HG03457 (cell line): ENCODE measurements around the gene CIART.

ENCODE experiments used
- ATAC-seq: cut with Tn5 transposase; IDR thresholded peaks from one replicate; pipeline ENCODE4 v1.9.1; 2021; ENCODE audit warnings: moderate number of reproducible peaks; ENCODE audit not compliant: unreplicated experiment

CIART gene

DNA sequence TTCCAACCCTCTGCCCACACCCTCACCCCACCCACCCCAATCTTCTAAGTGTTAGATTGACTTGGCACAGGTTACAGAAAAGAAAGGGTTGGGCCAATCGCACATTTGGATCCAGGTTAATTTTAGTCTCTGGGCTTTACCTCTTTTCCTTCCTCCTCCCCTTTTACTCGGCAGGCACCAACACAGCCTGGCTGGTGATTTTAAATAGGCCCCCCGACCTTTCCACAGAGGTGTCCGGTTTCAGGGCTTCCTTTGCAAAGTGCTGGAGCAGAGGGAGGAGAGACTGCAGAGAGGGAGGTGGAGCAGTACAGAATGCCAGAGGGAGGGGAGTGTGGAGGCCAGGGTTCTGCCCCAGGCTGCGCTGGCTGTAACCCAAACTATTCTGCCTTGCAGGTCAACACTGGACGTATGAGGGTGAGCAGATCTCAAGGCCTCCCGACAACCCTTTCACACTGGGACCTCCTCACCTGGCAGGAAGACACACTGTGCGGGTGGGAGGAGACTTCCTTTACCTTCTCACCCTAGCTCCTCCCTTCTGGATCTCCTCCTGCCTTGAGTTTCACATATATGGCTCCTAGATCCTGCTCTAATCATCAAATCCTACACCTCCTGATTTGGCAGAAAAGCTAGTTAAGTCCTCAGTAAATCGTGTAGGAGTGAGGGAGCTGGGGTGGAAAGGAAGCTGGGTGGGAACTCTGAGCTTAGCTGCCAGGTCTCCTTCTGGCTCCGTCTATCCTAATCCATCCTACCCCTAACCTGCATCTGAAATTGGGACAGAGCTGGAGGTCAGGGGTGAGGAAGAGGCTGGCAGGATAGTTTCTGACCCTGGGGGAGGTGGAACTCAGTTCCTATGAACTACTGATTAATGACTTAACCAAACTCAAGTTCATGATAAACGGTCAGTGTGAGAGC lies 22.3 kb upstream of the CIART start:
- no peak for ATAC-seq

DNA sequence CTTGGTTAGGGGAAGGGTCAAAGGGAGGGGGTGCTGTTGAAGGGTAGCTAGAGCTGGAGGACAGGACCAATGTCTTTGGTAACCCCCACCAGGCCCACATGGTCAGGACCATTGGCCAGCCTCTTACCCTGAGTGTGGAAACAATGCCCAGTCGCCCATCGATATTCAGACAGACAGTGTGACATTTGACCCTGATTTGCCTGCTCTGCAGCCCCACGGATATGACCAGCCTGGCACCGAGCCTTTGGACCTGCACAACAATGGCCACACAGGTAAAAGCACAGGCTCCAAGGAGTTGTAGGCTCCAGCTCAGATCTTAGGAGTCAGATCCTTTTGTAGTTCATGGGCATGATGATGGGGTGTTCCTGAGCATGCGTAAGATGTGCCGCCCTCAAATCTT lies 21.0 kb upstream of the CIART start:
- no peak for ATAC-seq

DNA sequence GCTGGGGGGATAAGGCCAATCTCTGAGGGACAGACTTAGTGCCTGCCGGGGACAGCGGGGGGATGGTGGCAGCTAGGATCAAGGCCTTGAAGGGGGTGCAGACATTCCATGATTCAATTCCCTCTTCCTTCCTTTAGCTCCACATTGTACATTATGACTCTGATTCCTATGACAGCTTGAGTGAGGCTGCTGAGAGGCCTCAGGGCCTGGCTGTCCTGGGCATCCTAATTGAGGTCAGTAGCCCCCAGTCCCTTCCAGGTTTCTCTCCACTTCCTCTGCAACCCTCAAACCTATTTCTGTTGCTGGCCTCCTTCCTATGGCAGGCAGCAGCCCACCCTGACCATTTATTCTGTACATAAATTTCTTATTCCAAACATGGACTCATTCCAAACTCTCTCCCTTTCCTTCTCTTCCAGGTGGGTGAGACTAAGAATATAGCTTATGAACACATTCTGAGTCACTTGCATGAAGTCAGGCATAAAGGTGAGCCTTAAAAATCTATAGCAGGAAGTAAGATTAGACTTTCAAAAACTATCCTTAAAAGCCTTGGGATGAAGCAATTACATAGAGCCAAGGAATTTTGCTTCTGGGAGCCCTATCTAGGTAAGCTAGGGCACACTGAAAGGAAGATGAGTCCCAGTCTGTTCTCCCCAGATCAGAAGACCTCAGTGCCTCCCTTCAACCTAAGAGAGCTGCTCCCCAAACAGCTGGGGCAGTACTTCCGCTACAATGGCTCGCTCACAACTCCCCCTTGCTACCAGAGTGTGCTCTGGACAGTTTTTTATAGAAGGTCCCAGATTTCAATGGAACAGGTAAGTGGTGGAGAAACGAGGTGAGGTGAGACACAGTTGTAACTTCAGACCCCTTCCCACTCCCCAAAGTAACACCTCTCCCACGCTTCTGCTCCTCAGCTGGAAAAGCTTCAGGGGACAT lies 19.7 kb upstream of the CIART start:
- ATAC-seq, result no peak

DNA sequence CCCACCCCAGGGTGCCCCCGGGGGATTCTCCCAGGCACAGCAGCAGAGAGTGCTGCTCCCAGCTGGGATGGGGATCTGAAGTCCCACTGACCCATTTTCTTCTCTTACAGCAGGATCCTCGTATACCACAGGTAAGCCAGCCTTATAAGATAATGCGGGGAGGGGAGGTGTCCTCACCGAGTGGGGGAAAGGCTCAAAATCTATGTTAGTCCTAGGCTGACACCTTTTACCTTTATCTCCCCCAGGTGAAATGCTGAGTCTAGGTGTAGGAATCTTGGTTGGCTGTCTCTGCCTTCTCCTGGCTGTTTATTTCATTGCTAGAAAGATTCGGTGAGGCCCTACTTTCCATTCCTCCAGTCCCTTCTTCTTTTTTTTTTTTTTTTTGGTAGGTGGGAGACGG lies 18.8 kb upstream of the CIART start:
- no peak for ATAC-seq

DNA sequence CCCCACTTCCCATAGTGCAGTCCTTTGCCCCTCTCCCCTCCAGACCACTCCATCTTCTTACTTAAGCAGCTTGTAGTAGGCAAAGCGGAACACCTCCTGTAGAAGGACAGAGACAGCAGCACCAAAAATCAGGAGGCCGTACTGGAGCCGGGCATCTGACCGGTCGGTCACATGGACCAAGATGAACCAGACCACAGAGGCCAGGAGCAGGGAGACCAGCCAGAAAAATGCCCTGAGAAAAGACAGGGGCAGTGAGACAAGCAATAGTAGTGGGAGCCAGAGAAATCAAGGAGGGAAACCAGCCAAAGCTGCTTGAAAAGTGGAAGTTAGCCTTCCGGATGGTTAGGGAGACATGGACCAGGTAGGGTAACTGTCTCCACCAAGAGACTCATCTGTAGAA lies 14.5 kb upstream of the CIART start:
- ATAC-seq, result no peak

DNA sequence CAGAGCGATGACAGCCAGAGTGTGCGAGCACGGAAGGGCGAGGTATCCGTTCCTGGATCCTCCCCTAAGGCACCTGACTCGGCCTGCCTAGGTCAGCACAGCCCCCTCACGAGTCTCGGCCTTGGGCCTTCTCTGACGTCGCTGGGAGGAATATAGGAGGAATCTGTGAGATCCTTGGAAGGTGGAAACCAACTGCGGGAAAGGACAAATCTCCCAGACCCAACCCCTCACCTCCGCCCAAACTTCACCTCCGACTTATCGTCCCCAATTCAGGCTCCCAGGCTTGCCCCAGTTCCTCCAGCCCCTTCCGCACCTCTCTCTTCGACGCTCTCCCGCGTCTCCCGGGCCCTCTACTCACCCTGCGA lies 14.0 kb upstream of the CIART start:
- ATAC-seq, result no peak

DNA sequence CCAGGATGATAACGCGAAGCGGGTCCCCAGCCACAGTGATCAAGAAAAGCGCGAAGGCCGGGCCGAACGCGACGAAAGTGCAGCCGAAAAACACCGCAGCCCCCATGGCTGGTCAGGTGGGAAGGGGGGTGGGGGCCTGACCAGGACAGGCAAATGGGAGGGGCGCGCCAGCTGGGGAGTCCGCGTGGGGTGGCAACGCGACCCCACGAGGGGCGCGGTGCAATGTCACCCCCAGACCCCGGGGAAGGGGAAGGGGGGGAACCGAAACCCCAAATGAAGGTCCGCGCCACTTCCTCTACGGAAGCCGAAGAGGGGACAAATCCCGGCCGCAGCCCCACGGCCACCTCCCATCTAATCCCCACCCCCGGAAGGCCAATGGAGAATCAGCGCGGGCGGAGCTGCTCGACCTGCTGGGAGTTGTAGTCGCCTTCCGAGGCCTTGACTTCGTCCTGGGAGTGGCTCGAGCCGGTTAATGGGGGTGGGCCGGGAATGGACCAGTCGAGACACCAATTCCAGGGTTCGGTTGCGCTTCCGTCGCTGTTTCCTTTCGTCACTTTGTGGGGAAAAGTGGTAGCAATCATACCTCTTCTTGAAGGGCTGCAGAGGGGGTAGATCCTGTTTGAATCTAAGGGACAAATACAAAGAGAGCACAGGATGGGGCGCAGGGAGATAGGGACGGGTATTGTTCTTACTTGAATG lies 13.5 kb upstream of the CIART start, which contains the start of gene APH1A:
TSS of gene APH1A (minus strand) at position 312 of the 699 bp plus-strand sequence. CDS start at position 106, 206 bp downstream.
- peak; percentile 78 for ATAC-seq

DNA sequence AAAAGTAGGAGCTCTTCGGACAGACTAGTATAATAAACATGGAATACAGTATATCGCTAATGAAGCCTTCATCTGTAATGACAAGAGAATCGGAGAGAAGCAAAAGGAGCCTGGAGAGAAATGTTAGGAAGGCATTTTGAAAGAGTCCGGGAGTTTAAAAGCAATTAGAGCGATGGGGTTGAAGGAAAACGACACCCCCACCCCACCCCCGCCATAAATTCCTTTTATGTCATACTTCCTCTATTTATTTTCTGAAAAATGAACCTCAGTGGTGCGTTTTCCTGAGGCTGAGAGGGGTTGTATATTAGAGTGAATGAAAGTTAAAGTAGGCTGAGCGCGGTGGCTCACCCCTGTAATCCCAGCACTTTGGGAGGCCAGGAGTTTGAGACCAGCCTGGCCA lies 12.9 kb upstream of the CIART start:
- ATAC-seq, result no peak

DNA sequence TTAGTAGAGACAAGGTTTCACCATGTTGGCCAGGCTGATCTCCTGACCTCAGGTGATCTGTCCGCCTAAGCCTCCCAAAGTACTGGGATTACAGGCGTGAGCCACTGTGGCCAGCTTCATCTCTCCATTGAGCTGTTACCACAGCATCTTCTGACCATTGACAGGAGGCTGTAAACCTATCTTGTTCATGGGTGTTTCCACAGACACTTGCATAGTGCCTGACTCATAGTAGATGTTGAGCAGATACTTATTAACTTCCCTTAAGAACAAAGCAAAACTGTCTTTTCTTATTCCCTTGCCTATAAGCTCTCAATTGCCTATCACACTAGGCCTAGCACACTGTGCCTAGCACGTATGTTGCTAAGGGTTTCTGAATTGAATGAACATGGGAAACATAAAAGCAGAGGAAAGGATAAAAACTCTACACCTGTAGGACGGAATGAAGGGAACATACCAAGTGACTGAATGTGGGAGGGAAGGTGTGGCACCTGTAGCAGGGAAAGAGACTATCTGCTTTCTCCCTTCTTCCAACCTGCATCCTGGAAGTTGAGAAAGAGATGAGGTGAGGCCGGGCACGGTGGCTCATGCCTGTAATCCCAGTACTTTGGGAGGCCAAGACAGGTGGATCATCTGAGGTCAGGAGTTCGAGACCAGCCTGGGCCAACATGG lies 10.9 kb upstream of the CIART start:
- no peak for ATAC-seq

DNA sequence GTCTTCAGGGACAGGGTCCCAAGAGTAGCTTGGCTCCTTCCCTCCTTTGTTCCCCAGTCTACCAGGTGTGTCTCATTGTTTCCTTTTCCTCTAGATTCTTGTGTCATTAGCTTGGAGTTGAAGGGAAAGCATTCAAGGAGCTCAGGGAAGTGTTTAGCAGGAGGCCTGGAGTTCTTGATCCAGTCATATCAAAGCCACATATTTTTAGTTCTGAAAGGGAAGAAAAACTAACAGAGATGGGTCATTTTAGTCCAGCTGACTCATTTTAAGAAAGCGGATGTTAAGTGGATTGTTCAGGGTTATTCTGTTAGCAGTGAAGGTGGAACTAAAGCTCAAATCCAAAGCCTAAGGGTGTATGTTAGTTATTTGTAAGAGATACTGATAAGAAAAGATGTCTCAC lies 9.0 kb upstream of the CIART start:
- no peak for ATAC-seq

DNA sequence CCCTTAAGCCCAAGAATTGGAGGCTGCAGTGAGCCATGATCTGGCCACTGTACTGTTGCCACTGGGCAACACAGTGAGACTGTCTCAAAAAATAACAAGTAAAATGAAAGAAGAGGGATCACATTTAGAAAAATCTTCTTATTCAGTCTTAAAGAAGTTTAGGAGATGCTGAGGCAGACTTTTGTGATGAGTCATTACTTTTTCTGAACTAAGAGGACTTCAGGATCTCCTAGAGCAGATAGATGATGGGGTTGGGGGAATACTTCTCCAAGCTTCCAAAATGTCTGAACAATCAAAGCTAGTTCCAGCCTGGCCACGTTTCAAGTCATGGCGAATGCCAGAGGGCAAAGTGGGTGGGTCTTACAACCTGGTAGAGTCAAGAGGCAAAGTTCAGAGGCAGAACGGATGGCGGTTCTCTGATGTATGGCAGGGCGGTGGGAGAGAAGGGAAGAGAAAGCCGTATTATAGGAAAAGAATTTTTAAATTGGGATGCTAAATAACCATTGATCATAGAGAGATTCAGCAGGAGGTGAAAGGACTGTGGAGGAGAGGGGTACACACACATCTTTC lies 2.1 kb upstream of the CIART start:
- ATAC-seq, result no peak

DNA sequence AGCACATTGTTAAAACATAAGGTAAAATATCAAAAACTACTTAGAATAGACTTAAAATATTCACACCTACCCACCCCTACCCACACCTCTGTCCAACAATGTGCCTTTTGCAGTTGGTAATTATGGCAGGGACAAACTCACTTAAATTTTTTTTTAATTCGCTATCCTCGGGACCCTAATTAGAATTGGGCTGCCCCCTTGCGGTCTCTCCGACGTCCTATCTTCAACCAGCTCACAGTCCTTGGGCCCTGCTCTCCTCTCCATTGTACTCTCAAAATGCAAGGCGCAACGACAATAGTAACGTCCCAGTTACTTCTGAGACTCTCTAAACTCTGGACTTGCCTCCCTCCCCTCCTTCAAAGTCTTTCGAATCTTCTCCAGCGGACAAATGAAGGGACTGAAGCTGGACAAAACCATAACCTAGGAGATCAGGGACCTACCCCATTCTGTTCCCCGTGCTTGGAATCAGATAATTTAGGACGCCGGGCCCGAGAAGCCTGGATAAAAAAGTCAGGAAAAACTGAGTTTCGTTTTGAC lies 1.1 kb upstream of the CIART start:
- no peak for ATAC-seq

DNA sequence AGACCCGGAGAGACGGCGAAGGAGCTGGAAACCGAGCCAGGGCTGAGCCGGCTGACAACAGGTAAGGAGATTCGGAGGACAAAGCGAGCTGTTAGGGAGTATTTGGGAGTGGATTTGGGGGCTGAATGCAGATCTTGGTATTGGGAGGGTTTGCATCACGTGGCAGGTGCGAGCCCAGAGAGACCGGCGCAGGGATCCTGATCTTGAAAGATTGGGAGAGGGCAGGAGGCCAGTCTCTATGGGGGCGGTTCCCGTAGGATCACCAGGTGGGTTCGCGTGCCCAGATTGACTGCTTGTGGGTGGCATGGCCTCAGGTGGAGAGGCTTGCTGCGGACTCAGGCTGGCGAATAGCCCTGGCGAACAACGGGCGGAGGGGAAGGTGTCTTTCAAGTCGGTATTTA lies 204 bp downstream of the CIART start:
- ATAC-seq, result no peak

DNA sequence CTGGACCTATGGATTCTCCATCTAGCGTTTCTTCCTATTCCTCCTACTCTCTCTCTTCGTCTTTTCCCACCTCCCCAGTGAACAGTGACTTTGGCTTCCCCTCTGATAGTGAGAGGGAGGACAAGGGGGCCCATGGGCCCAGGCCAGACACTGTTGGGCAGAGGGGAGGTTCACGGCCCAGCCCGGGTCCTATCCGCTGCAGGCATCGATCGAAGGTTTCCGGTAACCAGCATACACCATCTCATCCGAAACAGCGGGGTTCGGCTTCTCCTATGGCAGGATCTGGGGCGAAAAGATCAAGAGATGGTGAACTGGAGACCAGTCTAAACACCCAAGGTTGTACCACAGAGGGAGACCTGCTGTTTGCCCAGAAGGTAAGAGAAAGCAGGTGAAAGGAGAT lies 906 bp downstream of the CIART start:
- no peak for ATAC-seq

DNA sequence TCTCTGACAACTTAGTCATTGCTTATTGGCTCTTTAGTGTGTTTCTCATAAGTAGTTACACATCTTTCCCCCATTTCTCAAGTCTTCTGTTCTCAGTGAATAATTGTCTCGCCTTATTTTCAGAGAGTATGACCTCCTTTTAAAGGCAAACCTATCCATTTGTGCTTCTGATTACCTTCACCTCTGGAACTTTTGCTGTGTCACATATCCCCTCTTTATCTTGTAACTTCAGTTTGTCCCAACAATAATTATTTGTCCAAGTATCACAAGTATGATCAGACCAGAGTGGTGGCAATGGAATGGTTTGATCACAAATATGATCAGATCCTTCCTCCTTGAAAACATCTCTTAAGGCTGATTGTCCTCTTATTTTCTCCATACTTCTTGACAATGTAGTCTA lies 6.0 kb downstream of the CIART start:
- ATAC-seq, result no peak

DNA sequence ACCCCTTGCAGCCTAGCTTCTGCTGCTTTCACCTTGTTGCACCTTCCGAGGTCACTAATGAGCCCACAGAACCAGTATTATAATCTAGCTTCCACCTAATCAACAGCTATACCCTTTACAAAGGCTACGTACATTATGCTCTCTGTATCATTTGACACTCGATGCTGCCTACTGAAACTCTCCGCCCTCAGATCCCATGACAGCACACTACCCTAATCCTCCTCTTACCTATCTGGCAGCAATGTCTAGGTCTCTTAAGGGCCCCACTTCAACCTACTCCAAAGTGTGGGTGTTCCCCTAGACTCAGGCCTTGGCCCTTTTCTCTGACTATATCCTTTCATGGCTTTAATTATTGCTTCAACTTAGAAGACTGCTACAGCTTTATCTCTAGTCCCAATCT lies 6.5 kb downstream of the CIART start:
- no peak for ATAC-seq

DNA sequence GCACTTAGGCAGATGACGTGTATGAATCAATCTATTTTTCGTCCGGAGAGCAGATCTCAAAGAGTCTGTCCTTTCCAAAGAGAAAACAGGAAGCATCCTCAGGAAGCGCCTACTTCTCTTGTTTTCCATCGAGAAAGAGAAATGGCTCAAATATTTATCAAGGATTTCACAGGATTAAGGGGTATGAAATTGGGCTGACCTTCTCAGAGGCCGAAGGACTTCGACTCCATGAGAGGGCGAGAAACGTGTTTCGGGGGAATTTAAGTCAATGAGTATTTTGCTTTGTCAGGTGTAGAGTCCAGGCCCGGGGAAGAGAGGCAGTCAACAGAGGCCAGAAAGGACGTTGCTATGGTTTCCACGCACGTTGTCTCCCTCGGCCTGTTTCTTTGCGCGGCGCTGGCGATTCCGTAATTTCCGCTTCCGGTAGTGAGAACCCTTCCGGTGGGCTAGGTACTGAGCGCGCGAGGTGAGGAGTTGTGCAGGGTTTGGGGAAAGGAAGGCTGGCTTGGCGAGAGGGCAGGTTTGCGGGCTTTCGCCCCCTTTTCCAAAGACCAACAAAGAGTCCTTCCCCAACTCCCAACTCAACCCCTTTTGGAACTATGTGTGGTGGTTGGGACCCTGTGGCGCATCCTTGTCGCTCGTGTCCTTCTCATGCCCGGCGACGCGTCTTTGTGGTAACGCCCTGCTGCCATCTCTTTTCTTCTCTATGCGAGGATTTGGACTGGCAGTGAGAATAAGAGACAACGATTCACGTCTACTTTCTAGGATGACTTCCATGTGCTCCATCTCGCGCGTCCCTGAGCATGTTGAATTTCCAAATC lies 11.3 kb downstream of the CIART start, which contains the start of gene MRPS21:
TSS of gene MRPS21 (plus strand) at position 429 of the 821 bp plus-strand sequence. CDS start 506 bp downstream, outside the sequence.
- ATAC-seq, result peak; percentile 77

DNA sequence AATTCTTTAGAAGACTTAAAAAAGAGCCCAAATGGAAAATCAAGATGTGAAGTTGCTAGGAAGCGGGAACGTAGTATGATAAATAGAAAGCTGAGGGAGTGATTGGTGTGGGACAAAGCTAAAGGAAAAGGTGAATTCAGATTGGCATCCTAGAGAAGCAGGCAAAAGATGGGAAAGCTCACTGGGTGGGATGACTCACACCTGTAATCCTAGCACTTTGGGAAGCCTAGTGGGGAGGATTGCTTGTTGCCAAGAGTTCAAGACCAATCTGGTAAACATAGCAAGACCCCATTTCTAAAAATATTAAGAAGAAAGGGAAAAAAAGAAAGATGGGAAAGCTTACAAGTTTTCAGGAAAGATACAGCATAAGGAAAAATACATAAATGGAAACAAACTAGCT lies 13.1 kb downstream of the CIART start:
- no peak for ATAC-seq

DNA sequence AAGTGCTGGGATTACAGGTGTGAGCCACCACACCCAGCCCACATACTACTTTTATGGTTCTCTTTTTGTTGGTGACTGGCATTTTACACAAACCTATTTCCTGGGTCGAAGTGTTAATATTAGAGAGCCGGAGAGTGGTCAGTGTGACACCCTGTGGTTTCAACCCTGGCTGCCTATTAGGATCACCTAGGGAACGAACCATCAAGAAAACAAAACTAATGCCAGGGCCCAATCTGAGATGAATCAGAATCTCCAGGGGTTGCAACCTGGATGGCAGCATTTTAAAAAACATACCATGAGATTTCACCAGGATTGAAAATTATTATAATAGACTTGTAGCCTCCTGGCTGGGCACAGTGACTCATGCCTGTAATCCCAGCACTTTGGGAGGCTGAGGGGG lies 17.4 kb downstream of the CIART start:
- no peak for ATAC-seq
